NAMALWA (cell line): ENCODE results near the gene CDHR1.
"Not testable (repeated sequence)": the region's sequence is repeated elsewhere in the genome, so short reads cannot be mapped to it uniquely, and the experiment has no call there.

Experiments
- DNase-seq: peaks from one replicate; pipeline ENCODE4 v3.0.0-alpha.2; 2015; ENCODE audit warnings: low spot score

CDHR1 gene

DNA sequence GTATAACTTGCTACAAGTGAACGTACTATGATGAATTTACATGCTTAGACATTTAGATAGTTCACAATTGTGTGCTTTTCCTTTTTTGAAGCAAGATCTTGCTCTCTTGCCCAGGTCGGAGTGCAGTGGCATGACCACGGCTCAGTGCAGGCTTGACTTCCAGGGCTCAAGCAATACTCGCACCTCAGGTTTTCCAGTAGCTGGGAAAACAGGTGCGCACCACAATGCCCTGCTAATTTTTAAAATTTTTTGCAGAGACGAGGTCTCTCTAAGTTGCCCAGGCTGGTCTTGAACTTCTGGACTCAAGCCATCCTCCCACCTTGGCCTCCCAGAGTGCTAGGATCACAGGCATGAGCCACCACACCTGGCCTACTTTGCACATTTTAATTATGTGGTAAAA is 18.9 kb upstream of the CDHR1 start:
- DNase-seq = no peak

DNA sequence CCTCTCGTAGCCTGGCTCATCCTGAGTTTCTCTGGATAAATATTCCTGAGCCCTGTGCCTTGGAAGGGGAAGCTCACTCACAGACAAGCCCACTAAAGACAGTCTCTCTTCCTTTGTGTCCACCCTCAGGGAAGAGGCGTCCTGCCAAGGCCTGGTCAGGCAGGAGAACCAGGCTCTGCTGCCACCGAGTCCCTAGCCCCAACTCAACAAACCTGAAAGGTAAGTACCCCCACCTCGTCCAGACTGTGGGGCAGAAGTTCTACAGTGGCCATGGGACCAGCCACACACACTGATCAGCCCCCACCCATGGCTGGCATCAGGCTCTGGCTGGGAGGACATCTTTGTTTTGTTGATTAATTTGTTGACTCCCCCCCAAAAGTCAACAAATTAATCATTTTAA is 18.0 kb upstream of the CDHR1 start:
- no peak for DNase-seq

- no peak for DNase-seq
These were observed 17.4 kb upstream of the CDHR1 start for GRCh38 chr10:84176836-84177474.

GRCh38 chr10:84177541-84178141 is 16.7 kb upstream of the CDHR1 start:
- peak; percentile 37 for DNase-seq

DNA sequence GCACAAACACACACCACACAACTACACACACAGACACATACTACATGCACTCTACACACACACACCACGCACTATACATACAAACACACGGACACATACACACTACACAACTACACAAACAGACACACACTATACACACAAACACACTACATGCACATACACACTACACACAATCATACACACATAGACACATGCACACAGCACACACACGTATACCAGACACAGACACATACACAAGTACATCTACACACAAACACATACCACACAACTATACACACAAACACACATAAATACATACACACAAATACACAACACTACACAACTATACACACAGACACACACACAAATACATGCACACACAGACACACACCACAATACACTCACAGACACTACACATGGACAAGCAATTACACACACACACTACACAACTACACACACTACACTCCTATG is 16.2 kb upstream of the CDHR1 start:
- no peak for DNase-seq

- DNase-seq = peak; percentile 91
These were observed 15.2 kb upstream of the CDHR1 start for GRCh38 chr10:84179059-84179710.

- DNase-seq = not testable (repeated sequence)
These were observed 14.0 kb upstream of the CDHR1 start for GRCh38 chr10:84180386-84180785.

GRCh38 chr10:84181631-84182030 is 12.7 kb upstream of the CDHR1 start:
- DNase-seq = no peak

- DNase-seq = no peak
These were observed 9.8 kb upstream of the CDHR1 start for GRCh38 chr10:84184517-84184916.

DNA sequence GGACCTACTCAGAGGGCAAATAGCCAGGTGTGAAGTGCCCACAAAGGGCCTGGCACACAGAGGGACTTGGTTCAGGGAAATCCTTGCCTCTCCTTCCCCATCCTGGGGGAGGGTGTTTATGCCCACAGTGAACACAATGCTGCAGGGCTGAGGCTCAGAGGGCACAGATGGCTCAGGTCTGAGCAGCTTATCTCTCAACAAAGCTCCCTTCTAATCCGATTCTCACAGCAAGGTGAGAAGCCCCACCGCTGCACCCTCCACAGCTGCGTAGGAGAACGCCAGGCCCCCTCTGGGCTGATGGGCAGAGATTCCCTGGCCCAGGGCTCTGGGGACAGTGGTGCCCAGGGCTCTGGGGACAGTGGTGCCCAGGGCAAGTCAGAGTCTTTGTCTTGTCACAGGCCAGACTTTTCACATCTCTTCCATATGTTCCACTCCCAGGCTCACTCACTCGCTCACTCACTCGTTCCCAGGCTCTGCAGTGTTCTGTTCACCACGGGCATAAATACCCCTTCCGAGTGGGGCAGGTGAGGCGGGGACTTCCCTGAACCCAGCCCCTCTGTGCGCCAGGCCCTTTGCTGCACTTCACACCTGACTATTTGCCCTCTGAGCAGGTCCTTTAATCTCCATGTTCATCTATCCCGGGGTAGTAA is 8.7 kb upstream of the CDHR1 start:
- DNase-seq = no peak

DNA sequence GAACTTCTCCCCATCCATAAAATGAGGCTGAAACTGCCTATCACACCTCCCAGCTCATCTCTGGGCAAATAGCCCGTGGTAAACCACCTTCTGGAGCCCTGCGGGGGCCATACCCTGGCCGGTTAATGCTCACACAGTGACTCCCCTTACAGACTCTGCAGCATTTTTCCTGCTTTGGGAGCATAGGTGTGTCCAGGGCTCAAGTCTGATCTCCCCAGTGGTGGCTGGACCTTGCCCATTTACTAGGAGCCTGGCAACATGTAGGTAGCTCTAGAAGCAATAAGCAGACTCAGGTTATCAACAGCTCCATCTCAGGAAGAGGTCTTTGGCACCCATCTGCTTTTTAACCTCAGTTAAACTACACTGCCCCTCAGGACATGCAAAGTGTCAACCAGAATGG is 5.5 kb upstream of the CDHR1 start:
- no peak for DNase-seq

GRCh38 chr10:84190621-84191020 is 3.7 kb upstream of the CDHR1 start:
- no peak for DNase-seq

GRCh38 chr10:84191106-84191505 is 3.2 kb upstream of the CDHR1 start:
- DNase-seq = no peak

DNA sequence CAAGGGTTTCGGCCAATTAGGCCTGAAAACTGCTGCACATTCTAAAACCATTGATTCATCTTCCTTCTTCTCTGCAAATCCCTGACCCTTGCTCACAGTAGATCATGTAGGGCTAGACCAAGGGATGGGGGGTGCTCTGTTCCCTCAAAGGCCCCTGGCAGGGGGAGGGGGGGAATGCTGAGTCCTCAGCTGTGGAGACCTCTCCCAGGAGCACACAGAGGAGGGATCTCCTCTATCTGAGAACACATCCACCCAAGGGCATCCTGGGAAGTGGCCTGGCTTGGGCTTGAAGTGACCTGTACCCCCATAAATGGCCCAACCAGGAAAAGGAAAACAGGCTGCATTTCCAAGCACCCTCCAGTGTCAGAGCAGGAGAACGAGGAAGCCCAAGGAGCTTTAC is 1.0 kb upstream of the CDHR1 start:
- DNase-seq = no peak

DNA sequence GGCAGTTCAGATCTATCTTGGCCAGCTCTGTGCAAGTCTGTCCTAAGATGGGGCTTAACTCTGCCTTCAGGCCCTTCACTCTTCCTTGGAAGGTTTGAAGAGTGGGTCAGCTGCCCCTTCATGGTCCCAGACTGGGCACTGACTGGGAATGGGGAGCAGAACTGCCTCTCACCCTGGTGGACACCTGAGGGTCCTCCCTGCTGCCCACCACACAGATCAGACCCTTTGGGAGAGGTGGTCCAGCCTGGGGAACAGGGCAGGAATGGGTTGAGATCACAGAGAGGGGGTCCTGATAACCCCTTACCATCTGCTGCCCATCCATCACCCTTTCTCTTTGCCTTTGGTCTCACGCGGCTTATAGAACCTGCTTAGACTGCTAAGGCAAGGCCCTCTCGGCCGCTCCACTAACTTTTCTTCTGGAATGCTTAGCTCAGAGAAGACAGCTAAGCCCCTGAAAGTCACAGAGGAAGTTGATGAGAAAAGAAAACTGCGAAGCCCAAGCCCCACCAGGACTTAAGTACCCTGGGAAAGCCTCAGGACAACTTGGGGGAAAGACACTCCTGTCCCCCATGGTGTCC is 402 bp upstream of the CDHR1 start:
- no peak for DNase-seq

GRCh38 chr10:84195044-84195830 is 900 bp downstream of the CDHR1 start:
- no peak for DNase-seq

GRCh38 chr10:84196083-84196482 is 1.7 kb downstream of the CDHR1 start:
- no peak for DNase-seq

- DNase-seq = no peak
These were observed 2.6 kb downstream of the CDHR1 start for GRCh38 chr10:84196941-84197340.

DNA sequence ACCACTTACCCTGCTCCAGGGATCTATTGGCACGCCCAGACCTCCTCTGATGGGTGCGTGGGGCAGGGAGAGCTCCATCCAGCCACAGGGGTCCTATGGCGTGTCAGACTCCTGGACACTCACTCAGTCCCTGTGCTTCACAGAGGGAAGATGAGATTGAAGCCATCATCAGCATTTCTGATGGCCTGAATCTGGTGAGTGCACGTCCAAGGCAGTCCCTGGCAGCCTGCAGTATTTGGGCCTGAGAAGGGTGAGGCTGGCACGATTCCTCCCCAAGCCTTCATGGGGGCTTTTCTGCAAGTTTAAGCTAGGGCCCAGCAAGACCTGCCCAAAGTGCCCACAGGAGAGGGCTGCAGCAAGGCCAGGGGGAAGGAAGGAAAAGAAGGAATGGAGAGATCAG is 3.3 kb downstream of the CDHR1 start:
- DNase-seq = no peak

- DNase-seq = no peak
These were observed 4.0 kb downstream of the CDHR1 start for GRCh38 chr10:84198206-84198915.

GRCh38 chr10:84200537-84201243 is 6.4 kb downstream of the CDHR1 start:
- no peak for DNase-seq
